H1 (cell line): ENCODE measurements around the gene XPO6. TPM values are rescaled to one million over a fixed set of nuclear protein-coding genes. Genes with fewer than 3 reads are reported as not detected.

ENCODE experiments used
- CTCF ChIA-PET: fragments of 300-600 bp; sonication (Branson Sonifier 250); formaldehyde crosslinking; loops from one replicate; lab custom pipeline; 2021; ENCODE audit not compliant: partially characterized antibody; lab: Charles Lee
- POLR2A ChIA-PET: fragments of 300-600 bp; sonication (Branson Sonifier 250); formaldehyde crosslinking; loops from one replicate; lab custom pipeline; 2021; ENCODE audit warnings: inconsistent platforms; ENCODE audit not compliant: partially characterized antibody; lab: Charles Lee
- DNase-seq, 2 experiments: peaks; one replicate each; pipeline versions ENCODE4 v3.0.0 to v3.0.0-alpha.2; 2010 to 2022; ENCODE audit warnings: low spot score in 2 of 2, low read depth in 1 of 2, mixed read lengths in 1 of 2
- FAIRE-seq: peaks from 2 replicates; lab custom pipeline; 2011; peaks lifted over from hg19 to GRCh38; lab: Jason Lieb, UNC
- H2AFZ ChIP-seq: 2 replicates; pipeline ENCODE4 v1.8.1; 2012; ENCODE audit warnings: low read length, inconsistent platforms
- H2AK5ac ChIP-seq: 2 replicates; pipeline ENCODE4 v1.6.1; 2013; ENCODE audit warnings: low read depth, low read length
- H2BK120ac ChIP-seq: replicated peaks from 2 replicates; pipeline ENCODE3; 2013; ENCODE audit warnings: low read depth, low read length, inconsistent platforms
- H2BK12ac ChIP-seq: 2 replicates; pipeline ENCODE4 v1.6.1; 2013; ENCODE audit warnings: low read depth, low read length
- H2BK15ac ChIP-seq: 2 replicates; pipeline ENCODE4 v1.6.1; 2013; ENCODE audit warnings: low read length
- H2BK20ac ChIP-seq: 2 replicates; pipeline ENCODE4 v1.6.1; 2013; ENCODE audit warnings: low read length
- H2BK5ac ChIP-seq: 2 replicates; pipeline ENCODE4 v1.6.1; 2013; ENCODE audit warnings: low read depth, low read length
- H3K14ac ChIP-seq: 2 replicates; pipeline ENCODE4 v1.6.1; 2013; ENCODE audit warnings: inconsistent platforms; ENCODE audit not compliant: insufficient read length
- H3K18ac ChIP-seq: 2 replicates; pipeline ENCODE4 v1.6.1; 2013; ENCODE audit warnings: low read length; ENCODE audit errors: extremely low read depth
- H3K23ac ChIP-seq: 2 replicates; pipeline ENCODE4 v1.6.1; 2013; ENCODE audit warnings: inconsistent platforms; ENCODE audit not compliant: insufficient read length
- H3K23me2 ChIP-seq: 2 replicates; pipeline ENCODE4 v1.6.1; 2013; ENCODE audit warnings: low read depth, low read length
- H3K27ac ChIP-seq: 2 replicates; pipeline ENCODE4 v1.6.1; 2011; ENCODE audit warnings: low read depth, low read length, inconsistent platforms
- H3K27me3 ChIP-seq, 4 experiments: replicated peaks in 1 of 4; 1 replicate in 1 of 4; 2 replicates in 3 of 4; pipeline versions ENCODE4 v1.6.1 to v1.8.1; 2011 to 2013; ENCODE audit warnings: low read length in 3 of 4, mild to moderate bottlenecking in 3 of 4, inconsistent platforms in 2 of 4, mixed read lengths in 2 of 4, moderate library complexity in 1 of 4; ENCODE audit not compliant: control insufficient read depth in 3 of 4, insufficient read depth in 3 of 4; ENCODE audit errors: extremely low read depth in 1 of 4
- H3K36me3 ChIP-seq, 4 experiments: 2 replicates each; pipeline versions ENCODE4 v1.6.1 to v1.8.1; 2011 to 2013; ENCODE audit warnings: mild to moderate bottlenecking in 4 of 4, low read length in 3 of 4, moderate library complexity in 2 of 4, control low read depth in 1 of 4, inconsistent platforms in 1 of 4; ENCODE audit not compliant: insufficient read depth in 4 of 4, control insufficient read depth in 2 of 4
- H3K4ac ChIP-seq: replicated peaks from 2 replicates; pipeline ENCODE3; 2013; ENCODE audit warnings: low read length, low read depth, mixed read lengths, inconsistent platforms; ENCODE audit not compliant: insufficient read length
- H3K4me1 ChIP-seq, 4 experiments: replicated peaks in 1 of 4; 1 replicate in 1 of 4; 2 replicates in 3 of 4; pipeline versions ENCODE4 v1.6.1 to v1.8.1; 2011 to 2013; ENCODE audit warnings: low read length in 3 of 4, inconsistent platforms in 2 of 4, mixed read lengths in 1 of 4; ENCODE audit not compliant: insufficient read depth in 4 of 4, control insufficient read depth in 3 of 4
- H3K4me2 ChIP-seq, 2 experiments: 2 replicates each; pipeline versions ENCODE4 v1.6.1 to v1.8.1; 2011 to 2013; ENCODE audit warnings: low read depth in 2 of 2, low read length in 2 of 2, control low read depth in 1 of 2, inconsistent platforms in 1 of 2, mild to moderate bottlenecking in 1 of 2; ENCODE audit not compliant: insufficient read depth in 1 of 2
- H3K4me3 ChIP-seq, 4 experiments: fragments of 200-600, 300-600 bp in 1 of 4; sonication (generic), shearing (Covaris generic), sonication (Bioruptor Twin) in 1 of 4; 2 replicates each; pipeline versions ENCODE4 v1.5.1 to v1.8.1; 2011 to 2016; ENCODE audit warnings: low read length in 4 of 4, low read depth in 3 of 4, control low read depth in 2 of 4, inconsistent platforms in 2 of 4, mild to moderate bottlenecking in 2 of 4, mixed read lengths in 1 of 4, moderate library complexity in 1 of 4; ENCODE audit not compliant: insufficient read depth in 2 of 4; ENCODE audit errors: extremely low read depth in 1 of 4
- H3K56ac ChIP-seq: replicated peaks from 2 replicates; pipeline ENCODE3; 2013; ENCODE audit warnings: low read depth, mild to moderate bottlenecking, mixed read lengths, low read length, inconsistent platforms; ENCODE audit not compliant: insufficient read length
- H3K79me1 ChIP-seq: 2 replicates; pipeline ENCODE4 v1.6.1; 2013; ENCODE audit warnings: low read depth, low read length, control low read depth
- H3K79me2 ChIP-seq, 2 experiments: 2 replicates each; pipeline versions ENCODE4 v1.6.1 to v1.8.1; 2012 to 2013; ENCODE audit warnings: low read length in 2 of 2, mild to moderate bottlenecking in 2 of 2, inconsistent platforms in 1 of 2; ENCODE audit not compliant: insufficient read depth in 2 of 2, control insufficient read depth in 1 of 2
- H3K9ac ChIP-seq, 4 experiments: replicated peaks in 1 of 4; 1 replicate in 1 of 4; 2 replicates in 3 of 4; pipeline versions ENCODE4 v1.6.1 to v1.8.1; 2011 to 2013; ENCODE audit warnings: low read depth in 3 of 4, low read length in 3 of 4, control low read depth in 2 of 4, mild to moderate bottlenecking in 2 of 4, moderate library complexity in 2 of 4, inconsistent platforms in 1 of 4; ENCODE audit errors: extremely low read depth in 1 of 4
- H3K9me3 ChIP-seq, 2 experiments: 2 replicates each; pipeline versions ENCODE4 v1.6.1 to v1.8.1; 2012 to 2013; ENCODE audit warnings: mild to moderate bottlenecking in 2 of 2, moderate library complexity in 2 of 2, control low read depth in 1 of 2, inconsistent platforms in 1 of 2, low read depth in 1 of 2, low read length in 1 of 2, mixed read lengths in 1 of 2; ENCODE audit not compliant: insufficient read depth in 2 of 2
- H4K20me1 ChIP-seq, 2 experiments: replicated peaks in 1 of 2; 2 replicates each; pipeline versions ENCODE3 to v1.8.1; 2011 to 2013; ENCODE audit warnings: inconsistent platforms in 2 of 2, low read length in 2 of 2, mild to moderate bottlenecking in 1 of 2; ENCODE audit not compliant: insufficient read depth in 2 of 2, control insufficient read depth in 1 of 2
- H4K5ac ChIP-seq: 2 replicates; pipeline ENCODE4 v1.6.1; 2013; ENCODE audit warnings: low read length, low read depth, mixed read lengths, inconsistent platforms; ENCODE audit not compliant: insufficient read length
- H4K8ac ChIP-seq: 2 replicates; pipeline ENCODE4 v1.8.0; 2013; ENCODE audit warnings: mild to moderate bottlenecking, moderate library complexity, low read length, inconsistent platforms; ENCODE audit not compliant: insufficient read depth; ENCODE audit errors: extremely low read depth
- H4K91ac ChIP-seq: replicated peaks from 2 replicates; pipeline ENCODE3; 2013; ENCODE audit warnings: low read length, mixed read lengths, inconsistent platforms; ENCODE audit not compliant: insufficient read length
- CEBPB ChIP-seq: IDR thresholded peaks from 2 replicates; pipeline ENCODE4 v1.6.1; 2012; ENCODE audit warnings: low read depth, low read length
- E2F6 ChIP-seq: IDR thresholded peaks from 2 replicates; pipeline ENCODE4 v1.6.1; 2012; ENCODE audit warnings: inconsistent platforms
- KDM4A ChIP-seq: IDR thresholded peaks from one replicate; pipeline ENCODE4 v1.7.1; 2012; ENCODE audit warnings: low read depth, mild to moderate bottlenecking, moderate library complexity, low read length, inconsistent platforms; ENCODE audit not compliant: severe bottlenecking
- NANOG ChIP-seq: IDR thresholded peaks from 2 replicates; pipeline ENCODE4 v1.6.1; 2011; ENCODE audit warnings: low read length, low read depth, mild to moderate bottlenecking, inconsistent platforms; ENCODE audit not compliant: insufficient read depth, poor library complexity, severe bottlenecking
- RBBP5 ChIP-seq: IDR thresholded peaks from 2 replicates; pipeline ENCODE4 v1.7.1; 2012; ENCODE audit warnings: low read depth, mild to moderate bottlenecking, inconsistent platforms, low read length, moderate library complexity, borderline replicate concordance
- RNF2 ChIP-seq: fragments of 200-900, 300-1000 bp; sonication (generic); IDR thresholded peaks from 2 replicates; pipeline ENCODE4 v1.7.1; 2016; ENCODE audit warnings: borderline replicate concordance, low read depth, mild to moderate bottlenecking, antibody characterized with exemption, low read length; ENCODE audit not compliant: poor library complexity, severe bottlenecking; ENCODE audit errors: missing control alignments
- SIX5 ChIP-seq: IDR thresholded peaks from 2 replicates; pipeline ENCODE4 v1.6.1; 2011; ENCODE audit warnings: mild to moderate bottlenecking, low read depth, low read length
- TEAD4 ChIP-seq: IDR thresholded peaks from 2 replicates; pipeline ENCODE4 v1.6.1; 2012; ENCODE audit warnings: low read depth, low read length, inconsistent platforms, mixed read lengths
- WGBS, 2 experiments: shearing (Covaris generic) in 1 of 2; methylation state at CpG; one replicate each; pipeline versions ENCODE4 v1.1.6 to v1.1.7; 2013 to 2015; ENCODE audit warnings: low lambda C conversion rate in 2 of 2, mixed read lengths in 2 of 2, inconsistent platforms in 1 of 2, low coverage in 1 of 2, missing lambda C conversion rate in 1 of 2; ENCODE audit not compliant: insufficient replicate concordance in 2 of 2, insufficient coverage in 1 of 2, insufficient read length in 1 of 2; ENCODE audit errors: extremely low coverage in 1 of 2, missing lambda C conversion rate in 1 of 2; 5-methylcytosine and 5-hydroxymethylcytosine counted together
- polyA plus RNA-seq, 7 experiments: library from polyadenylated mRNA; depleted of rRNA in 3 of 7; stranded (reverse) in 5 of 7; unstranded in 2 of 7; fragments of >200 nt in 5 of 7; fragments of 200-250 nt in 2 of 7; gene quantifications; 1 replicate in 5 of 7; 2 replicates in 1 of 7; 4 replicates in 1 of 7; pipeline versions ENCODE4 v1.2.1 to v1.2.3, GENCODE V29; 2011 to 2013; ENCODE audit warnings: missing spikeins in 2 of 7, mixed read lengths in 2 of 7
- total RNA-seq: library from RNA; stranded (reverse); fragmentation: NEBNext Ultra II Directional; extraction: Animal tissue kit (Norgen Biotek cat#: 25700); gene quantifications from 2 replicates; pipeline ENCODE4 v1.2.1, GENCODE V29; 2021

Gene XPO6
- total and polyA plus RNA-seq, 2 of the 8 experiments (the other 6 are each of a cell fraction or from before 2014, with no cell fraction given) = 152 to 254 TPM

- Histone ChIP-seq H3K9me3 (no peaks in the 10 kb centered on the region), H3K4me2 (no peak overlapping the region), H2BK20ac (no peak overlapping the region), H2AFZ (no peak overlapping the region), H3K27me3 (peaks cover 23 to 48% (median 42%) of the 10 kb centered on the region in 4 experiments), H3K79me1 (no peaks in the 10 kb centered on the region), H3K9ac (no peak overlapping the region), H3K14ac (no peak overlapping the region), H3K56ac (no peak overlapping the region), H2BK15ac (no peak overlapping the region), H3K23me2 (peaks cover 10% of the 10 kb centered on the region; the same call in 1 of the 2 replicates), H4K8ac (no peak overlapping the region), H2AK5ac (no peak overlapping the region), H3K23ac (no peak overlapping the region), H3K27ac (no peak overlapping the region), H2BK5ac (no peak overlapping the region), H3K4ac (no peak overlapping the region), H4K5ac (no peak overlapping the region), H4K20me1 (peaks cover 0 to 2% of the 10 kb centered on the region in 2 experiments), H2BK120ac (no peak overlapping the region), H3K79me2 (no peaks in the 10 kb centered on the region), H3K18ac (no peak overlapping the region), H4K91ac (no peak overlapping the region), H2BK12ac (no peak overlapping the region), H3K36me3 (no peaks in the 10 kb centered on the region; a peak in 2 of 8 replicates), H3K4me3 (no peak overlapping the region), H3K4me1 (peaks cover 0 to 3% (median under 1%) of the 10 kb centered on the region in 4 experiments; a peak in 3 of 7 replicates)
- TF ChIP-seq NANOG = no peak
- TF ChIP-seq CEBPB = no peak
- TF ChIP-seq SIX5 = no peak
- TF ChIP-seq RBBP5 = no peak
- no peak for TF ChIP-seq TEAD4
- TF ChIP-seq E2F6 = no peak
- no peak for TF ChIP-seq KDM4A
- no peak for TF ChIP-seq RNF2
- WGBS, 2 experiments = 85% methylated on average over 15 of the region's 15 CpGs; no CpG with 5 or more reads in 1 of the 2 experiments
- ChIA-PET CTCF (interaction anchor here (0.7 to 1.3 kb wide), 5 partner anchors 83 to 366 kb away, joined by 3 to 6 read pairs (median 3); no protein-coding TSS in a partner anchor), POLR2A (no interaction called here)
- FAIRE-seq (no peak), DNase-seq (no peak)
These were observed 147.0 kb downstream of the XPO6 start for GRCh38 chr16:28064706-28065249.
